ENCODE results near the gene LPIN2.

LPIN2 gene

GRCh38 chr18:3057526-3057925 is 44.6 kb upstream of the LPIN2 start:
- TF ChIP-seq CTCF (IDR thresholded peaks at IDR 0.05; ENCODE audit: borderline replicate concordance, extremely low read depth, low read length, poor library complexity, severe bottlenecking) (no peak), EZH2 (IDR thresholded peaks at IDR 0.05; ENCODE audit: borderline replicate concordance, low read depth, low read length, severe bottlenecking) (no peak)
- H3K9me3 ChIP-seq (ENCODE audit: insufficient read depth, low read length, severe bottlenecking), result peaks cover 2% of the 10 kb centered on the region
- no peak overlapping the region for H3K4me2 ChIP-seq (ENCODE audit: insufficient read depth, low read length)
- H3K9ac ChIP-seq (ENCODE audit: low read depth, low read length), result no peak overlapping the region
- no peaks in the 10 kb centered on the region for H4K20me1 ChIP-seq (ENCODE audit: insufficient read depth, low read length)
- H3K4me3 ChIP-seq (ENCODE audit: low read depth in 1 of 2, low read length in 2 of 2), result no peak overlapping the region
- 0 out of 2 replicates have a peak overlapping the region, but pooled peaks have one; percentile 1 for H2AFZ ChIP-seq (ENCODE audit: low read depth, low read length)
- no peak overlapping the region for H3K27ac ChIP-seq (ENCODE audit: low read length)
- DNase-seq, result no peak
- no peak for ATAC-seq (ENCODE audit: insufficient read depth, low read depth)
- peaks cover 39% of the 10 kb centered on the region for H3K4me1 ChIP-seq (ENCODE audit: insufficient read depth, low read length)
- H3K36me3 ChIP-seq (ENCODE audit: insufficient read depth, low read length), result no peaks in the 10 kb centered on the region
- H3K27me3 ChIP-seq (ENCODE audit: insufficient read depth, low read length, poor library complexity), result no peaks in the 10 kb centered on the region
- no peaks in the 10 kb centered on the region for H3K79me2 ChIP-seq (ENCODE audit: insufficient read depth, low read length)

- ATAC-seq (ENCODE audit: insufficient read depth, low read depth) (no peak), DNase-seq (no peak)
- Histone ChIP-seq H3K4me1 (ENCODE audit: insufficient read depth, low read length) (peaks cover 32% of the 10 kb centered on the region), H3K79me2 (ENCODE audit: insufficient read depth, low read length) (no peaks in the 10 kb centered on the region), H3K27ac (ENCODE audit: low read length) (no peak overlapping the region), H2AFZ (ENCODE audit: low read depth, low read length) (no peak overlapping the region), H3K27me3 (ENCODE audit: insufficient read depth, low read length, poor library complexity) (no peaks in the 10 kb centered on the region), H3K4me2 (ENCODE audit: insufficient read depth, low read length) (no peak overlapping the region), H3K36me3 (ENCODE audit: insufficient read depth, low read length) (no peaks in the 10 kb centered on the region), H3K9ac (ENCODE audit: low read depth, low read length) (no peak overlapping the region), H3K9me3 (ENCODE audit: insufficient read depth, low read length, severe bottlenecking) (peaks cover 2% of the 10 kb centered on the region), H3K4me3 (ENCODE audit: low read depth in 1 of 2, low read length in 2 of 2) (no peak overlapping the region), H4K20me1 (ENCODE audit: insufficient read depth, low read length) (no peaks in the 10 kb centered on the region)
- TF ChIP-seq EZH2 (IDR thresholded peaks at IDR 0.05; ENCODE audit: borderline replicate concordance, low read depth, low read length, severe bottlenecking), result no peak
- TF ChIP-seq CTCF (IDR thresholded peaks at IDR 0.05; ENCODE audit: borderline replicate concordance, extremely low read depth, low read length, poor library complexity, severe bottlenecking), result no peak
These were observed 43.4 kb upstream of the LPIN2 start for GRCh38 chr18:3056311-3056710.

- Histone ChIP-seq H3K79me2 (ENCODE audit: insufficient read depth, low read length) (no peaks in the 10 kb centered on the region), H3K4me2 (ENCODE audit: insufficient read depth, low read length) (no peak overlapping the region), H3K4me3 (ENCODE audit: low read depth in 1 of 2, low read length in 2 of 2) (no peak overlapping the region), H2AFZ (ENCODE audit: low read depth, low read length) (no peak overlapping the region), H3K27ac (ENCODE audit: low read length) (no peak overlapping the region), H3K4me1 (ENCODE audit: insufficient read depth, low read length) (peaks cover 27% of the 10 kb centered on the region), H3K9ac (ENCODE audit: low read depth, low read length) (no peak overlapping the region), H4K20me1 (ENCODE audit: insufficient read depth, low read length) (no peaks in the 10 kb centered on the region), H3K27me3 (ENCODE audit: insufficient read depth, low read length, poor library complexity) (no peaks in the 10 kb centered on the region), H3K9me3 (ENCODE audit: insufficient read depth, low read length, severe bottlenecking) (peaks cover 2% of the 10 kb centered on the region), H3K36me3 (ENCODE audit: insufficient read depth, low read length) (no peaks in the 10 kb centered on the region)
- ATAC-seq (ENCODE audit: insufficient read depth, low read depth), result no peak
- no peak for DNase-seq
- no peak for TF ChIP-seq CTCF (IDR thresholded peaks at IDR 0.05; ENCODE audit: borderline replicate concordance, extremely low read depth, low read length, poor library complexity, severe bottlenecking)
- TF ChIP-seq EZH2 (IDR thresholded peaks at IDR 0.05; ENCODE audit: borderline replicate concordance, low read depth, low read length, severe bottlenecking), result no peak
These were observed 42.9 kb upstream of the LPIN2 start for GRCh38 chr18:3055816-3056215.
